Measurements from ENCODE around the gene RECK.
"Not testable (repeated sequence)": the region's sequence is repeated elsewhere in the genome, so short reads cannot be mapped to it uniquely, and the experiment has no call there.

The RECK gene

DNA sequence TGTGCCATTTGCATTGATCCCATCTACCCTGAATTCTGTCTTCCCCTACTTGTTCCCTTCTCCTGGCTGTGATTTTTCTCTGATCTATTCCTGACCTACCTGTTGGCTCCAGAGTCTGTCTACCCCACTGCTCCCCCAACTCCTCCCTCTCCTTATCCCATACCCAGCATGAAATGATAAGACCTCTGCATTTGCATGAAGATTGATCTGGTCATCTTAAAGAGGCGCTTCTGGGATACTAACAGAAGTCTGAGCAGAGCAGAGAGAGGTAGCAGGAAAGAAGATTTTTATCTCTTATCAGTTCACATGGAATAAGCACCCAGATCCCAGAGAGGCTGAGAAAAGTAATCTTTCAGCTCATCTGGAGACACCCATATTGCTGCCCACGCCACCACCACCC lies 81.5 kb downstream of the RECK start:
- DNase-seq (ENCODE audit: low read depth), result no peak

DNA sequence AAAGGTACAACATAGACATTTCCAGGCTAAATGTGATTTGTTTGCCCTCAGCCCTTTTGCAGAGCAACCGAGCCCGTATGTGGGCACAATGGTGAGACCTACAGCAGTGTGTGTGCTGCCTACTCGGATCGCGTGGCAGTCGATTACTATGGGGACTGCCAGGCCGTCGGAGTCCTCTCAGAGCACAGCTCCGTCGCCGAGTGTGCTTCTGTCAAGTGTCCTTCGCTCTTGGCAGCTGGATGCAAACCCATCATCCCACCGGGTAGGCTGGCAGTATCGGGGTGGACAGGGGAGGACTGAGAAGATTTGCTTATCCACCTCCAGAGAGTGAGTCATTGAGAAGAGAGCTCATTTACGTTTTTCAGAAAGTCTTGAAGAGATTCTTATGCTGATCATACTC lies 82.0 kb downstream of the RECK start:
- DNase-seq (ENCODE audit: low read depth), result no peak

DNA sequence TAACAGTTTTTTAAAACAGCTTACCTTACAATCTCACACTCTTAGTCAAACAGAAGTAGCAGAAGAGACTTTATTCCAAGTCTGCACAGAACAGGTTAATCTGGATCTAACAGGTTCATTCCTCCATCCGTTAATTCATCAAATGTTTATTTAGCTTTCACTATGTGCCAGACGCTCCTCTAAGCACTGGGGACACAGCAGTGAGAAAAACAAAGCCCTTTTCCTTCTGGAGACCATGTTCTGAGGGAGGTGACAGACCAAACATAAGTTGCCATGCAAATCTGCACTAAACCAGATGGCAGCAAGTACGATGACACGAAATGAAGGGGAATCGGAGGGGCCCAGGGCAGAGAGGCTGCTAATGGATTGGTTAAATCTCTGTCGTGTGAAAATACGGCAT lies 82.8 kb downstream of the RECK start:
- DNase-seq (ENCODE audit: low read depth), result no peak

DNA sequence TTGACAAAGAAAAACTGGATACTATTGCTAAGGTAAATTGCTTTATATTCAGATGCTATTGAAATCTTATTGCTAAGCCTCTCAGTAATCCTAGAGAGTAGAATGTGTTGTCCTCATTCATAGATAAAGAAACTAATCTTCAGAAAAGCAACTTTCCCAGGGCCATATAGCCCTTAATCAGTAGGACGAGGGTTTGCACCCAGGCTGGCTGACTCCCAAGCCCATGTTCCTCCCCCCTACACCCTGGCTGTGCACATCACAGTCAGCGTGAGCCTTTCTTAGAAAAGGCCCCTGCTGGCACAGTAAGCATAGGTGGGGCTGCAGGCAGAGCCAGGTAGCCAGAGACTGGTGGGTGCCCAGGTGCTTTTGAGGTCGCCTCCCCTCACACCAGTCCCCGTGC lies 84.0 kb downstream of the RECK start:
- DNase-seq (ENCODE audit: low read depth), result no peak

DNA sequence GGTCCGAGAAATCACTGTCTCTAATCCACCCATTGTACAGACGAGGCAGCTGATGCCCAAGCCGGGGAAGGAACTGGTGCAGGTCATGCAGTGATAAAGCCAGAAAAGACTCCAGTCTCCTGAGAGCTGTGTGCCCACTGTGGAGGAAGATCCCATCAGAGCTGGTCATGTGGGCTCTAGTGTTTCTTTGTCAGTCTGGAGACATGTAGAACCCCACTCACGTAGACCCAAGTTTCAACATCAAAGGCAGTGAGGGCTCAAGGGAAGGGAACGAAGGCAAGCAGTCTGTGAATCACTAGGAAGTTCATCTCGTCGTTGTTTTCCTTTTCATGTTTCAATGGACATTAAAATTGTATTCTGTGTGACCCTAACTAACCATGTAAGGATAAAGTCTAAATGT lies 85.3 kb downstream of the RECK start:
- no peak for DNase-seq (ENCODE audit: low read depth)

DNA sequence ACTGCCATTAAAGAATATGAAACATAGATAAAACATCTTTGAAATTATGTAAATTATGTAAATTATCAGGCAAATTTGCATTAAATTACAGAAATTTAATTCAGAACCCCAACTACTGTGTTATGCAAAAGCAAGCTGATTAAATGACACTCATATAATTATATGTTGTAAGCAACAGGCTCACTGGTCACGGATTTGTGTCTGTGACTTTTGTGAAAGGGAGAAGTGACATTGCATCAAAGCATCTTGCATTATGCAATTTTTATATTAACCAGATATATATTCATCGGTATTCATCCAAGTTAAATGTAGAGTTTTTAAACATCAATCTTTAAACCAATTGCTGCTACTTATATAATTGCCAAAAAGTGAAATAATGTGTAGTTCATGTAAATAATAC lies 86.8 kb downstream of the RECK start:
- DNase-seq (ENCODE audit: low read depth), result no peak

DNA sequence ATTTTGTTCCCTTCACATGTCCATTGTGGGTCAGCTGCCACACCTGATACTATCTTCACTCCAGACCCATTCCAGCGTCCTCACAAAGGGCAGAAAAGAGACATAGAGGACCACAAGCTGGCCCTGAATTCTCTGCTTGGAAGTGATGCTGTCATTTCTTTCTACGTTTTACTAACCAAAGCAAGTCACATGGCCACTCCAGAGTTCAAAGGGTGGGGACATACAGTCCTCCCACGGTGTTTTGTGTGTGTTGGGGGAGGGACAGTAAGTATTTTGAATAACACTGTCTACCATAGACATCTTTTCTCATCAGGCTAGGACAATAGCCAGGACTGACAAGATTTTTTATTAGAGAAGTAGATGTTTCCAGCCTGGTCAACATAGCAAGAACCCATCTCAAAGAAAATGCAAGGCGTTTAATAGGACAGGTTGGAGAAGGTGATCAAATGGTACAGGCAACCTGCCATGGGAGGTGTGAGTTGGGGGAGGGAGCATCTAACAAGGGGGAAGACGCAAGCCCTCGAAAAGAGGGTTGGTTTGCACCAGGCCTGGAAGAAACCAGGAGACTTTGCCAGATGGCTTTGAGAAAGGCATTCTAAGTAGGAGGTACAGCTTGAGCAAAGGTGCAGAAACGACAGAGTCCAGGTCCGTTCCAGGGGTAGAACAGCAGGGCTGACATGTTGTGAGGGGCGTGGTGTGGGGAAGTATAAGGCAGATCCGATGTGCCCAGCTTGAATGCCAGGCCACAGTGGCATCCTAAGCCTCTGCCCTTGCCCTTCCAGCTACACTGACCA lies 88.5 kb downstream of the RECK start:
- no peak for DNase-seq (ENCODE audit: low read depth)

DNA sequence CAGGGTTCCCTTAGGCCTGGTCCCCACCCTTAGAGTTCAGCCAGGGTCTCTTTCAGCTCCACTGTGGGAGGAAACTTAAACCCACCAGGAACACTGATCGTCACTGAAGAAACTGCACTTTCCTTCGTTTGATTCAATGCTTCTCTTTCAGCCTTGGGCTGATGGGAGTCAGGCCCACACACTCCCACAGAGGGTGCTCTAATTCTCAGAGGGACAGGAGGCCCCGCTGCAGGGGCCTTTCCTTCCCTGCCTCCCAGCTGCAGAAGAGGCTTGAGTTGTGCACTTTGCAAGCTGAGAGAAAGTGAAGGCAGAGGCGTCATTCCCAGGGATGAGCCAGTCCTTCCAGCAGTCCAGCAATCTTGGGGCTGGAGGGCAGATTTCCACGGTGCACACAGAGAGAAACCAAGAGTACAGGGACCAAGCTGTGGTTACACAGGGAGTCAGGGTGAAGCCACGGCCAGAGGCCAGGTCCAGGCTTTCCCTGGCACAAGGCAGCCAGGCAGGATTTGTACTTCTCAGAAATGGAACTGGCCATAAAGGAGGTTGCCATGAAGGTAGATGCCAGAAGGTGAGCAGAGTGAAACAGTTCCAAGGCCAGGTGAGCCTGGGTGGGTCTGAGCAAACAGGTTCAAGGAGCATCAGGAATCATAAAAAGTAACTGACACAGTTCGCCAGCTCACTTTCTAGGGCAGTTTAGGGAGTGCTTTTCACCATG lies 89.5 kb downstream of the RECK start:
- no peak for DNase-seq (ENCODE audit: low read depth)

DNA sequence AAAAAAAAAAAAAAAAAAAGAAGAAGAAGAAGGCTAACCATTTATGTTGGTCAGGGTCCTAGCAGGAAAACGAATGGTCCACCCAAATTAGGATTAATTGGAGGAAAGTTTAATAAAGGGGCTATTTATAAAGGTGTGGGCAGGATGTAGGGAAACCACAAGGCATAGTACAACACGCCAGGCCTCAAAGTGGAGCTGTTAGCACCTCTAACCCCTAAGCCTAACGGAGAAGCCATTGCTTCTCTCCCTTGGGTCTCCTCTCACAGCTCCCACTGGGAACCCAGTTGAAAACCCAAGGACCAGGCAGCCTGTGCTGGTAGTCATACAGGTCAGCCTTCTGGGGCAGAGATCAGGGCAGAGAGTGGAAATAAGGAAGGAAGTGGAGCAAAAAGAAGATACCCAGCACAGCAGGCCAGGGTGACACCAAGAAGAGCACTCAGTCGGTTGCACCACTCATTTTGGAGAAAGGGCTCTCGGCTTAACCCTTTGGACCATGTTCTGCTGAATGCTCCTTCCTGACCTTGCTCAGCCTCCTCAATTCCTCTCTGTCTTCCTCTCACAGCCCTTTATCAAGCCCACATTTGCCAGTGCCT lies 91.0 kb downstream of the RECK start:
- no peak for DNase-seq (ENCODE audit: low read depth)

DNA sequence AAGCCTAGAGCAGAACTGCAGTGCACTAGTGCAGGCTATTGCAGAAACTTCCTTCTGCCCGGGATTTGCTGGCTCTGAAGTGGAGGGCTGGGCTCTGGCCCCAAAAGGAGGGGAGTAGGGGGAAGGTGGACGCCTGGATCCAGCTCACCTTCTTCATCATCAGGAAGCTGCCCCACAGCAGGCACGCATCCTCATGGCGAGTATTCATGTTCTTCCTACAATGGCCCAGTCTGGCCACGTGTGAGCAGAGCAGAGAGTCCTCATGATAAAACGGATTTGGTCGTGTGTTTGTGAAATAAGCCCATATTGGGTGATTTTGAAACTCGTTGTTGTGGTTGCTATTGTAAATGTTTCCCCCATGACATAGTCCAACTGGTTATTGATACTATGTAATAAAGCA lies 91.6 kb downstream of the RECK start:
- no peak for DNase-seq (ENCODE audit: low read depth)

DNA sequence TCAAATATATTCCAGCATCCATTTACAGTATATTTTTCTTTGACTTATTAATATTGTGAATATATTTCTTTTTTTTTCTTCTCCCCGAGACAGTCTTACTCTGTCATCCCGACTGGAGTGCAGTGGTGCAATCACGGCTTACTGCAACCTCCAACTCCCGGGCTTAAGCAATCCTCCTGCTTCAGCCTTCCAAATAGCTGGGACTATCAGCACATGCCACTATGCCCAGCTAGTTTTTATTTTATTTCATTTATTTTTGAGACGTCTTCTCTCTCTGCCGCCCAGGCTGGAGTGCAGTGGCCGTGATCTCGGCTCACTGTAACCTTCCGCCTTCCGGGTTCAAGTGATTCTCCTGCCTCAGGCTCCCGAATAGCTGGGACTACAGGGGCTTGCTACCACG lies 92.4 kb downstream of the RECK start:
- DNase-seq (ENCODE audit: low read depth), result no peak

DNA sequence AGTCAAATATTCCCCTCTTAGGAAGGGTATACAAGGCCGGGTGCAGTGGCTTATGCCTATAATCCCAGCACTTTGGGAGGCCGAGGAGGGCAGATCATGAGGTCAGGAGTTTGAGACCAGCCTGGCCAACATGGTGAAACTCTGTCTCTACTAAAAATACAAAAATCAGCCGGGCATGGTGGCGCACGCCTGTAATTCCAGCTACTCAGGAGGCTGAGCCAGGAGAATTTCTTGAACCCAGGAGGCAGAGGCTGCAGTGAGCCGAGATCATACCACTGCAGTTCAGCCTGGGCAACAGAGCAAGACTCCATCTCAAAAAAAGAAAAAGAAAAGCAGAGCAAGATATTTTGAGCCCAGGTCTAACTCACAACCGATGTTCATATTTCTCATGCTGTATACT lies 95.0 kb downstream of the RECK start:
- not testable (repeated sequence) for DNase-seq (ENCODE audit: low read depth)

DNA sequence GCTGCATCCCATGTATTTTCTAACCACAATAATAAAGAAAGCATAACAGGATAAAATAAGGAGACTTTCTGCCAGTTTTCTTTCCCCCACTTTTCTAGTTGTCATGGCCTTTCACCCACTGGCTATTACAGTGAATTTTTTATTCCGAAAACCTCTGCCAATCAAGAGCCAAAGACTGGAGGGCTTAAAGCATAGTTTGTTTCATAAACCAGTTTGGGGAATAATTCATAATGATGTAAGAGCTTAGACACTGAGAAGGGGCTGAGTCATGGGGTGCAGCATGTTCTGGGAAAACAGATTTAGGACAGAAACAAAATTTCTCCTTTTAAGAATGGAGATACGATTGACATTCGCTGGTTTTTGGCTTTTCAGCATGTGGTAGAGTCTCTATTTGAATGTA lies 95.4 kb downstream of the RECK start:
- no peak for DNase-seq (ENCODE audit: low read depth)

DNA sequence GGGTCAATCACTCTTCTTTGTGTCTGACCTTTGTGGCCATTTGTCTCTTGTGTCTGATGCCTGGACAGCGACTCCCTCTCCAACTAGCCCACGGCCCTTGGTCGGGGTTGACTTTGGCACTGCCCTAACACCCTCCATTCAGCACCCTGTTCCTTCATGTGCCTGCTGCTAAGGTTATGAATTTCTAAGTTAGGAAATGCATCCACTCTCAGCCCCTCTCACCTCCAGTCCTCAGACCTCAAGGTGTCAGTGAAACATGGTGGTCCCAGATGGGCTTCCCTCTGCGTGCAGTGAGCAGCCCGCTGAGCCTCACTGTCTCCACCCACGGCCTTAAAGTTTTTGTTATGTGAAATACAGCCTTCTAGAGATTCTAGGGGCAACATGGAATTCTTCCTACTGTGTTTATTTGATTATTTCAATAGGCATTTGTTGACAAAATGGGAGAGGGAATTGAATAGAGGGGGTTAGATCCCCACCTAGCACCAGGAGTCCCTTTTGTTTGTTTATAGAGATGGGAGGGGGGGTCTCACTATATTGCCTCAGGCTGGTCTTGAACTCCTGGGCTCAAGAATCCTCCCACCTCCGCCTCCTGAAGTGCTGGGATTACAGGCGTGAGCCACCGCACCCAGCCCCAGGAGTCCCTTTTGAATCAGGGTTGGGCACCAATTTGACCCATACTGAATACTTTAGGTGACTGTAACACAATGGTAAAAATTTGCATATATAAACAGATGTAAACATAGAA lies 98.2 kb downstream of the RECK start:
- DNase-seq (ENCODE audit: low read depth), result no peak

DNA sequence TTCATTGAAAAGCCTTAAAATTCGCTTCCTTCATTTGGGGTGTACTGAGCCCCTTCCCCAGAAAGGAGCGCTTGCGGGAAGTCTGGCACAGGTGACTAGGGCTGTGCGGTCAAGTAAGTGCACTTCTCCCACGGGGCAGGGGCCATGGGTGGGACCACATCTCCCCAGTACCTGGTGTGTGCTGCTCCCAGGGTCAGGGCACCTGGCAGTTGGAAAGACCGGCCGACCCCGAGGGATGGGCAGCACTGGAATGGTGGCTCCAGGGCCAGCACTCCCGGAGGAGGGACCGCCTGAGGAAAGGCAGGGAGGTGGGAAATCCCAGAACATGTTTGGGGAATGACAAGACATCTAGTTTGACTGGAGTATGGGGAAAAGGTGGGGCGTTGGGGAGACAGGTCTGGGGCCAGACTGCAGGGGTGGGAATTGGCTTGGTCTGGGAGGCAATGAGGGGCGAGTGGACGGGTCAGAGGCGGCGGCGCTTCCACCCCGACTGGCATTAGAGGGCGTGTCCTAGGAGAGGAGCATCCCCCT lies 99.1 kb downstream of the RECK start:
- DNase-seq (ENCODE audit: low read depth), result no peak

DNA sequence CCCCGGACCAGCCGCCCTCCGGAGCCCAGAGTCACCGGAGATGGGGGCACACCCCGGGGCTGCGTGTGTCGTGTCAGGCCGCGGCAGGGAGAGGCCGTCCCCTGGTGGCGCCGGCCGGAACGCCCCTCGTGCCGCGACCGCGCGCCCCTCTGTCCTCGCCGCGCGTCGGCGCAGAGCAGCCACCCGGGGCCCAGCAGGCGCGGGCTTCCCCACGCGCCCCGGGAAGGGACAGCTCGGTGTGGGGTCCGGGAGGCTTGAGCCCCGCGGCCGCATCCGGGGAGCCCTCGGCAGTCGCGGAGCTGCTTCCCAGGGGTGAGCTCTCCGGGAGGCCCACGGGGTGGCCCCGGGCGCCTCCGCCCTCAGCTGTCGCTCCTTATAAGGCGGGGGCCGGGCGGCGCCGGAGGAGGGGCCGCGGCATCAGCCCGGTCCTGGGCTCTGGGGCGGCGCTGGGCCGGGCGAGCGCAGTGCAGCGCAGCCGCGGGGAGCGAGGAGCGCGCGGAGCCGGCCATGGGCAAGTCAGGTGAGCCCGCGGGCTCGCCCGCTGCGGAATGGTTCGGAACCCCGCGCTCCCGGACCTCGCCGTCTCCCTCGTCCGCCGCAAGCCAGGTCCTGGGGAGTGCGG lies 99.7 kb downstream of the RECK start, which contains the start of gene GLIPR2:
GLIPR2 (plus strand) TSS at position 462 of the 622 bp plus-strand sequence; CDS start at position 508, 46 bp downstream.
- peak; percentile 57 for DNase-seq (ENCODE audit: low read depth)

DNA sequence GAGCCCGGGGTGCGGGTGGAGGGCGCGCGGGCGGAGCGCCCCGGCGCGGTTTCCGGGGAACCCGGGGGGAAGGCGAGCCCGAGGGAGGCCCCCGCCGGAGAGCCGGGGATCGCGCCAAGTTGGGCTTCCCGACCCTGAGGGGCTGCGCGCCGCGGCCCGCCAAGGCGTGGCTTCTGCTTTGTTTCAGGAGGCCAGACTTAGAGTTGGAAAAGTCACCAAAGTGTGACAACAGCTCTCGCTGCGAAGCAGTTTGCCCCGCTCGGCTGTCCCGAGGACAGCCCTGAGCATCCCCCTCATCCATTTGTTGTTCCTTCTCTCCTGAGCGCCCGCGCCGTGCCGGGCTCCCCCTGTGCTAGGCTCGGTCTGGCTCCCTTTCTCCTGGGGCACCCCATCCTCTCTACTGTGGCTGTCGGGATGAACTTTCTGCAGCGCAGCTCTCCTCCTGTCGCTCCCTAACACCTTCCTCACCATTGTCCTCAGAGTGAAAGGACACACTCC lies 100.2 kb downstream of the RECK start:
- DNase-seq (ENCODE audit: low read depth), result no peak

DNA sequence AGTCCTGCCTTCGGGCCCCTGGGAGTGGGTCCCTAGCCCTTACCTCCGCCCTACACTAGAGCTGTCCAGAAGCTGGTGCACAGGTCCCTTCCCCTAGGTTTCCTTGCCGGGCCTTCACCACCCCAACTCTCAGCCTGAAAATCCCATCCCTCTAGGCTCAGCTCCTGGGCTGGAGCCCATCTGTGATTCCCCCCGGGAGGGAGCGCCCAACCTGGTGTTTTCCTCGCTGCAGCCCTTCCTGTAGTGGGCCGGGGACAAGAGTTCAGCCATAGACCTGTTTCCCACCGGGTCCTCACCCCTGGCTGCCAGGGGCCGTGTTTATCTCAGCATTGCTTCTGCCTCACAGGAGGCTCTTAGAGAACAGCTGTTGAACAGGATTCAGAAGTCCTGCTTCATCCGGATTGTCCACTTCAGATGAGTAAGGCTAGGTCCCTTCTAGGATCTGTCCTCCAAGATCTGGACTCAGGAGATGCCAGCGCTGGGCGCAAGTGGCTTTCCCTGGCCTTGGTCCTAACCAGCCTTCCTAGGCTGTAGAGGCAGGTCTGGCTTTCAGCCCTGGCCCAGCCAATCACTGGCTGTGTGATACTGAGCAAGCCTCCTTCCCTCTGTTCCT lies 100.8 kb downstream of the RECK start:
- no peak for DNase-seq (ENCODE audit: low read depth)

DNA sequence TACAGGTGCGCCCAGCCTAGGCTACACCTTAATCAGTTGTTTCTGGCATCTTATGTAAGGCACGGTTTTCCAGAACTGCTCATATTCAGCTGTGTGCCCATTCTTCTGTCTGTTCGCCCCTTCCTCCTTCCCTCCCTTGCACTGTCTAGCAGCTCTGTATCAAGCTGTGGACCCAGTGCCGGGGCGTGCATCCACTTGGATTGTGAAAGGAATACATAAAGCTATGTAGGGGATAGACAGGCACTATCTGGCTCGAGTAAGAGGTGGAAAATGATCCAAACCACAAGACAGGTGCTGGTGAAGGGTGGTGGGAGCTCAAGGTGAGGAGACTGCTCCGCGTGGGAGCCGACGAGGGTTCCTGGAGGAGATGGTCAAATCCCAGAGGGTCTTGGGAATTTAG lies 101.8 kb downstream of the RECK start:
- no peak for DNase-seq (ENCODE audit: low read depth)

DNA sequence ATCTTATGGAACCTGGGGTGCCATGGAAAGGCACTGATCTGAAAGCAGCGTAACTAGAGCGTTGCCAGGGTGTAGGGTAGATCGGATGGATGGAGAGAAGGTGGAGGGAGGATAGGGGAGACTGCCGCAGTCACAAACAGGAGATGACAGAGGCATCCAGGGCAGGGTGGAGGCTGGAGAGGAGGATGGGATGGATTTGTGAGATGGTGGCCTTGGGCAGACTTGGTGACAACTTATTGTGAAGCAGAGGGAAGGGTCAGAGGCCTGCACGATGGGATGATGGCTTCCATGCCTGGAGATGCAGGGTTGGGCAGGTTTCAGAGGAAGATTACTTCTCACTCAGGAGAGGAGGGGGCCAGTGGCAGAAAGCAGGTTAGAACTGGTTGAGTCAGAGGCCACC lies 102.2 kb downstream of the RECK start:
- DNase-seq (ENCODE audit: low read depth), result no peak
